H9 (cell line): Measurements from ENCODE around the gene GRAMD1C. TPM values are rescaled to one million over a fixed set of nuclear protein-coding genes. Genes with fewer than 3 reads are reported as not detected.

Experiments
- DNase-seq: peaks from one replicate; pipeline ENCODE4 v3.0.0-alpha.2; 2017
- H2AFZ ChIP-seq: one replicate; pipeline ENCODE4 v1.6.1; 2013; ENCODE audit warnings: mild to moderate bottlenecking, low read length, control low read depth, moderate library complexity
- H2AK5ac ChIP-seq: 2 replicates; pipeline ENCODE4 v1.6.1; 2013; ENCODE audit warnings: low read length, control low read depth, mixed read lengths; ENCODE audit not compliant: insufficient read length
- H2BK120ac ChIP-seq: one replicate; pipeline ENCODE4 v1.6.1; 2013; ENCODE audit warnings: low read depth, mild to moderate bottlenecking, low read length, control low read depth, inconsistent platforms; ENCODE audit not compliant: poor library complexity, severe bottlenecking
- H2BK12ac ChIP-seq: 2 replicates; pipeline ENCODE4 v1.6.1; 2013; ENCODE audit warnings: low read length, control low read depth, mixed read lengths, low read depth; ENCODE audit not compliant: insufficient read length
- H2BK15ac ChIP-seq: 2 replicates; pipeline ENCODE4 v1.6.1; 2013; ENCODE audit warnings: low read depth, low read length, control low read depth
- H2BK20ac ChIP-seq: one replicate; pipeline ENCODE4 v1.6.1; 2013; ENCODE audit warnings: low read depth, mild to moderate bottlenecking, low read length, control low read depth, inconsistent platforms; ENCODE audit not compliant: poor library complexity, severe bottlenecking
- H2BK5ac ChIP-seq: 2 replicates; pipeline ENCODE4 v1.6.1; 2013; ENCODE audit warnings: low read length, control low read depth, mixed read lengths; ENCODE audit not compliant: insufficient read length
- H3K14ac ChIP-seq: 2 replicates; pipeline ENCODE4 v1.6.1; 2013; ENCODE audit warnings: low read length, control low read depth; ENCODE audit not compliant: insufficient read depth
- H3K18ac ChIP-seq: 2 replicates; pipeline ENCODE4 v1.6.1; 2013; ENCODE audit warnings: low read depth, mild to moderate bottlenecking, mixed read lengths, low read length, control low read depth; ENCODE audit not compliant: insufficient read length
- H3K23ac ChIP-seq: 2 replicates; pipeline ENCODE4 v1.6.1; 2013; ENCODE audit warnings: low read length, control low read depth, mixed read lengths, low read depth; ENCODE audit not compliant: insufficient read length
- H3K23me2 ChIP-seq: 2 replicates; pipeline ENCODE4 v1.6.1; 2013; ENCODE audit warnings: low read depth, mild to moderate bottlenecking, mixed read lengths, low read length, control low read depth; ENCODE audit not compliant: insufficient read length, poor library complexity, severe bottlenecking
- H3K27ac ChIP-seq: 2 replicates; pipeline ENCODE4 v1.5.1; 2013; ENCODE audit warnings: low read length, control low read depth, mixed read lengths, low read depth; ENCODE audit not compliant: insufficient read length
- H3K27me3 ChIP-seq: 2 replicates; pipeline ENCODE4 v1.6.1; 2013; ENCODE audit warnings: low read length, control low read depth, inconsistent platforms; ENCODE audit not compliant: insufficient read depth
- H3K4ac ChIP-seq: 2 replicates; pipeline ENCODE4 v1.6.1; 2013; ENCODE audit warnings: low read depth, mild to moderate bottlenecking, control low read depth, inconsistent platforms, low read length, moderate library complexity
- H3K4me1 ChIP-seq: 2 replicates; pipeline ENCODE4 v1.6.1; 2013; ENCODE audit warnings: low read length, control low read depth, inconsistent platforms; ENCODE audit not compliant: insufficient read depth
- H3K4me2 ChIP-seq: 2 replicates; pipeline ENCODE4 v1.6.1; 2013; ENCODE audit warnings: low read length, control low read depth, mixed read lengths; ENCODE audit not compliant: insufficient read length, insufficient read depth
- H3K56ac ChIP-seq: 2 replicates; pipeline ENCODE4 v1.6.1; 2013; ENCODE audit warnings: low read depth, mild to moderate bottlenecking, mixed read lengths, low read length, control low read depth; ENCODE audit not compliant: insufficient read length
- H3K79me1 ChIP-seq: 2 replicates; pipeline ENCODE4 v1.6.1; 2013; ENCODE audit warnings: low read depth, mild to moderate bottlenecking, moderate library complexity, low read length, control low read depth, inconsistent platforms; ENCODE audit not compliant: insufficient read depth, poor library complexity, severe bottlenecking
- H3K79me2 ChIP-seq: 2 replicates; pipeline ENCODE4 v1.6.1; 2013; ENCODE audit warnings: low read length, control low read depth, inconsistent platforms; ENCODE audit not compliant: insufficient read depth
- H3K9ac ChIP-seq: 2 replicates; pipeline ENCODE4 v1.6.1; 2013; ENCODE audit warnings: low read length, control low read depth, mixed read lengths; ENCODE audit not compliant: insufficient read length; ENCODE audit errors: extremely low read depth
- H3K9me3 ChIP-seq: one replicate; pipeline ENCODE4 v1.6.1; 2013; ENCODE audit warnings: low read depth, low read length, inconsistent platforms; ENCODE audit not compliant: control insufficient read depth
- H3T11ph ChIP-seq: one replicate; pipeline ENCODE4 v1.6.1; 2013; ENCODE audit warnings: mild to moderate bottlenecking, low read length, control low read depth, inconsistent platforms
- H4K20me1 ChIP-seq: one replicate; pipeline ENCODE4 v1.6.1; 2013; ENCODE audit not compliant: control insufficient read depth, insufficient read length, insufficient read depth
- H4K5ac ChIP-seq: 2 replicates; pipeline ENCODE4 v1.6.1; 2013; ENCODE audit warnings: low read depth, mild to moderate bottlenecking, mixed read lengths, low read length, control low read depth; ENCODE audit not compliant: insufficient read length
- H4K8ac ChIP-seq: replicated peaks from 2 replicates; pipeline ENCODE4 v1.6.1; 2013; ENCODE audit warnings: low read length, control low read depth, mixed read lengths, low read depth; ENCODE audit not compliant: insufficient read length
- H4K91ac ChIP-seq: 2 replicates; pipeline ENCODE4 v1.6.1; 2013; ENCODE audit warnings: low read depth, mild to moderate bottlenecking, moderate library complexity, mixed read lengths, low read length, control low read depth; ENCODE audit not compliant: insufficient read length
- H3K27ac Mint-ChIP-seq, 3 experiments: 2 replicates in 2 of 3; 3 replicates in 1 of 3; pipeline ENCODE4 v1.8.0; 2020 to 2021; ENCODE audit warnings: mixed read lengths in 3 of 3, mild to moderate bottlenecking in 1 of 3, moderate library complexity in 1 of 3
- H3K27me3 Mint-ChIP-seq: 2 replicates; pipeline ENCODE4 v1.8.0; 2021; ENCODE audit warnings: low read depth, mild to moderate bottlenecking, moderate library complexity, mixed read lengths
- H3K36me3 Mint-ChIP-seq, 3 experiments: 2 replicates in 2 of 3; 3 replicates in 1 of 3; pipeline ENCODE4 v1.8.0; 2020 to 2021; ENCODE audit warnings: low read depth in 3 of 3, mixed read lengths in 3 of 3; ENCODE audit not compliant: insufficient read depth in 1 of 3
- H3K4me1 Mint-ChIP-seq, 2 experiments: 2 replicates each; pipeline ENCODE4 v1.8.0; 2020; ENCODE audit warnings: mixed read lengths in 2 of 2
- H3K4me3 Mint-ChIP-seq, 2 experiments: 2 replicates in 1 of 2; 3 replicates in 1 of 2; pipeline ENCODE4 v1.8.0; 2020 to 2021; ENCODE audit warnings: mild to moderate bottlenecking in 2 of 2, mixed read lengths in 2 of 2, moderate library complexity in 1 of 2
- H3K9me3 Mint-ChIP-seq, 2 experiments: 2 replicates in 1 of 2; 3 replicates in 1 of 2; pipeline ENCODE4 v1.8.0; 2020; ENCODE audit warnings: mild to moderate bottlenecking in 2 of 2, mixed read lengths in 2 of 2, moderate library complexity in 1 of 2
- WGBS: extraction: QIAGEN DNeasy Blood & Tissue Kit; methylation state at CpG from one replicate; pipeline ENCODE4 v1.1.7; 2013; ENCODE audit warnings: missing lambda C conversion rate, low lambda C conversion rate, mixed read lengths; ENCODE audit not compliant: insufficient read length; ENCODE audit errors: extremely low coverage; 5-methylcytosine and 5-hydroxymethylcytosine counted together
- total RNA-seq: library from RNA; stranded (reverse); gene quantifications from 2 replicates; pipeline ENCODE4 v1.2.1, GENCODE V29; 2021
- TF ChIP-seq, protein P1 (sequence below): fragments of 200-600 bp; sonication (generic); conservative IDR thresholded peaks from 3 replicates; pipeline ENCODE4 v1.8.0; 2021; ENCODE audit warnings: antibody characterized with exemption, mild to moderate bottlenecking

GRAMD1C gene
- total RNA-seq, 1 experiment from 2014 or later = 1.8 TPM

DNA sequence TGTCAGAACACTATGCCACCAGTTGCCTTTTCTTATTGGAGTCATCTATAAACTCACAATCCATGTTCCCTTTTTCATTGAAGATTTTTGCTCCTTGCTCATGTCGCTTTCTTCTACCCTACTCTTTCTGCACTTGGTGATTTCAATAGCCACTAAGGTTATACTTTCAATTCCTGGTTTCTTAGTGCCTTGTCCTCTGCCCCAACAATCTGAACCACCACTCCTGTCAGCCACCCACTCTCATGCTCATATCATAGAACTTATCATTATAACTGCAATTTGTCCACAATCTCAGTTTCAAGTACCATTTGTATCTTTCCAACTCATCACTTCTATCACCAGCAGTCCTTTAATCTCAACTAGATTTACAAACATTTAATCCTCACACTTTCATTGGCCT lies 10.0 kb upstream of the GRAMD1C start:
- no peak overlapping the region for H3K9ac ChIP-seq
- H3K9me3 ChIP-seq = no peaks in the 10 kb centered on the region
- H4K5ac ChIP-seq = no peak overlapping the region
- no peaks in the 10 kb centered on the region for H3K36me3 Mint-ChIP-seq
- H2BK120ac ChIP-seq = no peak overlapping the region
- H3K27me3 Mint-ChIP-seq = no peaks in the 10 kb centered on the region
- no peak overlapping the region for H3K4me3 Mint-ChIP-seq
- DNase-seq = no peak
- H3K79me1 ChIP-seq = no peaks in the 10 kb centered on the region
- H4K20me1 ChIP-seq = no peaks in the 10 kb centered on the region
- no peak overlapping the region for H3K27ac Mint-ChIP-seq
- no peaks in the 10 kb centered on the region for H3K9me3 Mint-ChIP-seq
- no peak overlapping the region for H2BK12ac ChIP-seq
- H3K27ac ChIP-seq = no peak overlapping the region
- no peak overlapping the region for H4K91ac ChIP-seq
- no peak overlapping the region for H3K18ac ChIP-seq
- H2AK5ac ChIP-seq = no peak overlapping the region
- no peak overlapping the region for H2BK5ac ChIP-seq
- no peak overlapping the region for H2BK20ac ChIP-seq
- H2BK15ac ChIP-seq = no peak overlapping the region
- H2AFZ ChIP-seq = no peak overlapping the region
- H3K4me1 ChIP-seq = peaks cover 10% of the 10 kb centered on the region; the same call in 1 of the 2 replicates
- peaks cover 11 to 16% of the 10 kb centered on the region in 2 experiments for H3K4me1 Mint-ChIP-seq
- H3K23me2 ChIP-seq = no peaks in the 10 kb centered on the region
- no CpG with 5 or more reads among the region's 1 CpG for WGBS
- no peak overlapping the region for H3K4ac ChIP-seq
- no peak overlapping the region for H3K4me2 ChIP-seq
- no peak overlapping the region for H3K14ac ChIP-seq
- no peaks in the 10 kb centered on the region for H3K79me2 ChIP-seq
- no peak overlapping the region for H3K56ac ChIP-seq
- TF ChIP-seq, protein P1, sequence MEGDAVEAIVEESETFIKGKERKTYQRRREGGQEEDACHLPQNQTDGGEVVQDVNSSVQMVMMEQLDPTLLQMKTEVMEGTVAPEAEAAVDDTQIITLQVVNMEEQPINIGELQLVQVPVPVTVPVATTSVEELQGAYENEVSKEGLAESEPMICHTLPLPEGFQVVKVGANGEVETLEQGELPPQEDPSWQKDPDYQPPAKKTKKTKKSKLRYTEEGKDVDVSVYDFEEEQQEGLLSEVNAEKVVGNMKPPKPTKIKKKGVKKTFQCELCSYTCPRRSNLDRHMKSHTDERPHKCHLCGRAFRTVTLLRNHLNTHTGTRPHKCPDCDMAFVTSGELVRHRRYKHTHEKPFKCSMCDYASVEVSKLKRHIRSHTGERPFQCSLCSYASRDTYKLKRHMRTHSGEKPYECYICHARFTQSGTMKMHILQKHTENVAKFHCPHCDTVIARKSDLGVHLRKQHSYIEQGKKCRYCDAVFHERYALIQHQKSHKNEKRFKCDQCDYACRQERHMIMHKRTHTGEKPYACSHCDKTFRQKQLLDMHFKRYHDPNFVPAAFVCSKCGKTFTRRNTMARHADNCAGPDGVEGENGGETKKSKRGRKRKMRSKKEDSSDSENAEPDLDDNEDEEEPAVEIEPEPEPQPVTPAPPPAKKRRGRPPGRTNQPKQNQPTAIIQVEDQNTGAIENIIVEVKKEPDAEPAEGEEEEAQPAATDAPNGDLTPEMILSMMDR = no peak
- no peak overlapping the region for H4K8ac ChIP-seq
- no peak overlapping the region for H3T11ph ChIP-seq
- H3K27me3 ChIP-seq = no peaks in the 10 kb centered on the region
- H3K23ac ChIP-seq = no peak overlapping the region
